Progenitor cell of endocrine pancreas (in vitro differentiated cells): Measurements from ENCODE around the gene TRAPPC8. TPM values are rescaled to one million over a fixed set of nuclear protein-coding genes. Genes with fewer than 3 reads are reported as not detected.

Experiments
- DNase-seq: peaks from one replicate; pipeline ENCODE4 v3.0.0; 2021; ENCODE audit warnings: low spot score; ENCODE audit not compliant: unreplicated experiment
- H3K27ac Mint-ChIP-seq: 2 replicates; pipeline ENCODE4 v1.8.0; 2021; ENCODE audit warnings: mild to moderate bottlenecking, moderate library complexity, mixed read lengths
- H3K27me3 Mint-ChIP-seq: 2 replicates; pipeline ENCODE4 v1.8.0; 2021; ENCODE audit warnings: mixed read lengths
- H3K36me3 Mint-ChIP-seq: 2 replicates; pipeline ENCODE4 v1.8.0; 2022; ENCODE audit warnings: mixed read lengths; ENCODE audit not compliant: insufficient read depth
- H3K4me1 Mint-ChIP-seq: 2 replicates; pipeline ENCODE4 v1.8.0; 2021; ENCODE audit warnings: low read depth, mixed read lengths
- H3K4me3 Mint-ChIP-seq: 2 replicates; pipeline ENCODE4 v1.8.0; 2021; ENCODE audit warnings: low read depth, mild to moderate bottlenecking, moderate library complexity, mixed read lengths
- H3K9me3 Mint-ChIP-seq: 2 replicates; pipeline ENCODE4 v1.8.0; 2021; ENCODE audit warnings: low read depth, mixed read lengths
- CTCF ChIP-seq: fragments of 200-600 bp; sonication (generic); IDR thresholded peaks from one replicate; pipeline ENCODE4 v1.5.0; 2021; ENCODE audit warnings: antibody characterized with exemption, mild to moderate bottlenecking; ENCODE audit not compliant: unreplicated experiment
- total RNA-seq: library from RNA; stranded (reverse); gene quantifications from 2 replicates; pipeline ENCODE4 v1.2.1, GENCODE V29; 2021

TRAPPC8 gene
- total RNA-seq, 1 donor from 2014 or later, result 39.8 TPM

DNA sequence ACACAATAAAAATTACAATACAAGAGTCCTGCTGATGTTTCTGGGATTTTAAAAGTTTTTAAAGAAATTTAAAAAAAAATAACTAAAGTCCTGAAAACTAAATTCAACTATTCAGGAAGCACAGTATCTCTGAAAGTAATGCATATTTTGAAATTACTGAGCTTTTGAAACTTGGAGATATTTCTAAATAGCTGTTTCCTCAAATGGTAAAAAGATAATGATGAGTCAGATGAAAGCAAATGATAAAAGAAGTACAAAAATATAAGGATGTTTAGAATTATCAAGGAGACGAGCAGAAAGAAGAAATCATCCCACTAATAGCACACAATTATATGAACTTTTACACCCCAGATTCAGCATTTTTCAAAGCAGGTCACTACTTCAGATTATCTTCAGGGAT, 92.1 kb downstream of the TRAPPC8 start:
- no peak overlapping the region for H3K27ac Mint-ChIP-seq
- peaks cover 19% of the 10 kb centered on the region for H3K36me3 Mint-ChIP-seq
- TF ChIP-seq CTCF, result no peak
- DNase-seq, result no peak
- no peaks in the 10 kb centered on the region for H3K9me3 Mint-ChIP-seq
- no peaks in the 10 kb centered on the region for H3K27me3 Mint-ChIP-seq
- no peak overlapping the region for H3K4me3 Mint-ChIP-seq
- peaks cover 10% of the 10 kb centered on the region for H3K4me1 Mint-ChIP-seq

GRCh38 chr18:31840499-31840898, 102.4 kb downstream of the TRAPPC8 start:
- no peak for TF ChIP-seq CTCF
- no peak overlapping the region for H3K4me3 Mint-ChIP-seq
- DNase-seq, result no peak
- no peak overlapping the region for H3K27ac Mint-ChIP-seq
- no peaks in the 10 kb centered on the region for H3K27me3 Mint-ChIP-seq
- H3K4me1 Mint-ChIP-seq, result no peaks in the 10 kb centered on the region
- peaks cover 30% of the 10 kb centered on the region for H3K36me3 Mint-ChIP-seq
- no peaks in the 10 kb centered on the region for H3K9me3 Mint-ChIP-seq

GRCh38 chr18:31837879-31838278, 105.0 kb downstream of the TRAPPC8 start:
- no peak for TF ChIP-seq CTCF
- Mint-ChIP-seq H3K4me1 (no peaks in the 10 kb centered on the region), H3K9me3 (no peaks in the 10 kb centered on the region), H3K27me3 (no peaks in the 10 kb centered on the region), H3K36me3 (peaks cover 30% of the 10 kb centered on the region), H3K27ac (no peak overlapping the region), H3K4me3 (no peak overlapping the region)
- DNase-seq, result no peak

GRCh38 chr18:31835528-31836133, 107.3 kb downstream of the TRAPPC8 start:
- no peaks in the 10 kb centered on the region for H3K9me3 Mint-ChIP-seq
- H3K36me3 Mint-ChIP-seq, result peaks cover 32% of the 10 kb centered on the region
- TF ChIP-seq CTCF, result no peak
- H3K27ac Mint-ChIP-seq, result no peak overlapping the region
- no peaks in the 10 kb centered on the region for H3K4me1 Mint-ChIP-seq
- no peaks in the 10 kb centered on the region for H3K27me3 Mint-ChIP-seq
- H3K4me3 Mint-ChIP-seq, result no peak overlapping the region
- DNase-seq, result no peak

DNA sequence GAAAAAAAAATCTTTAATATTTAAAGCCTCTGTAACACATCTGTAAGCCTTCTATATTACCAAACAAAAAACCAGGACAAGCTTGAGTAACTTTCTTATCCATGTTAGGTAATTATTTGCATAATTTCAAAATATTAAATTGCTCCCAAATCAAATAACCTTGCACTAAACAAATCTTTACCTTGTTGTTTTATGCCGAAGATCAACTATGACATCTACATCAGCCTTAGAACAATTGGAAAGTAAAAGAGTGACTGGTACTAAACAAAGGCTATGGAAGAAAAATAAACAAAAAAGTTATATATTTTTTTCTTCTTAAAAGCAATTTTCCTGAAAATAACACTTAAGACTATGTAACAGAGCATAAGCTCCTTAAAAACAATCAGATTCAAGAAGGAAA, 111.0 kb downstream of the TRAPPC8 start:
- Mint-ChIP-seq H3K9me3 (peaks cover 19% of the 10 kb centered on the region), H3K27me3 (no peaks in the 10 kb centered on the region), H3K4me1 (no peaks in the 10 kb centered on the region), H3K27ac (no peak overlapping the region), H3K4me3 (no peak overlapping the region), H3K36me3 (peaks cover 42% of the 10 kb centered on the region)
- no peak for TF ChIP-seq CTCF
- no peak for DNase-seq
